GM10266 (cell line): ENCODE data around the gene GOPC.

Experiments used
- DNase-seq: peaks from one replicate; pipeline ENCODE4 v3.0.0; 2012; ENCODE audit errors: extremely low spot score
- CTCF ChIP-seq: IDR thresholded peaks from 2 replicates; pipeline ENCODE4 v1.5.1; 2012; ENCODE audit warnings: mild to moderate bottlenecking, low read depth; ENCODE audit not compliant: control insufficient read depth, insufficient read depth; ENCODE audit errors: missing control alignments

Gene GOPC

GRCh38 chr6:117595099-117595923 is 7.0 kb downstream of the GOPC start:
- DNase-seq = no peak
- no peak for TF ChIP-seq CTCF

- DNase-seq = no peak
- no peak for TF ChIP-seq CTCF
Measured at GRCh38 chr6:117592983-117593759, 9.1 kb downstream of the GOPC start.

- TF ChIP-seq CTCF = no peak
- no peak for DNase-seq
Measured at GRCh38 chr6:117591405-117591804, 10.9 kb downstream of the GOPC start.

GRCh38 chr6:117590447-117590846 is 11.9 kb downstream of the GOPC start:
- no peak for TF ChIP-seq CTCF
- DNase-seq = no peak

- no peak for TF ChIP-seq CTCF
- DNase-seq = no peak
Measured at GRCh38 chr6:117585647-117586046, 16.7 kb downstream of the GOPC start.

GRCh38 chr6:117574198-117574597 is 28.1 kb downstream of the GOPC start:
- TF ChIP-seq CTCF = no peak
- no peak for DNase-seq
